K562 (cell line): ENCODE measurements around the gene TXNDC8. TPM values are rescaled to one million over a fixed set of nuclear protein-coding genes. Genes with fewer than 3 reads are reported as not detected.

ENCODE experiments used
- ADNP ChIP-seq: fragments of 200-800 bp; sonication (Bioruptor generic); IDR thresholded peaks from 2 replicates; pipeline ENCODE4 v1.6.1; 2016; ENCODE audit warnings: missing genetic modification characterization, missing compliant biosample characterization
- MEF2A ChIP-seq: IDR thresholded peaks from 2 replicates; pipeline ENCODE4 v1.6.1; 2011; ENCODE audit warnings: low read depth, mild to moderate bottlenecking, low read length, moderate library complexity; ENCODE audit not compliant: control insufficient read depth
- TAF15 ChIP-seq: fragments of 200-400 bp; formaldehyde crosslinking; IDR thresholded peaks from 2 replicates; pipeline ENCODE4 v1.6.1; 2017; ENCODE audit warnings: mild to moderate bottlenecking, low read depth, low read length, moderate library complexity
- ZNF232 ChIP-seq: sonication (generic); formaldehyde crosslinking; IDR thresholded peaks from 2 replicates; pipeline ENCODE4 v1.8.0; 2022; ENCODE audit warnings: mild to moderate bottlenecking, missing genetic modification reagents
- polyA plus RNA-seq, 8 experiments: library from polyadenylated mRNA; depleted of rRNA in 4 of 8; stranded (reverse) in 5 of 8; unstranded in 3 of 8; fragments of >200 nt; fragmentation: Nextera tagmentation in 2 of 8; fragmentation: Illumina TruSeq in 1 of 8; extraction: Ambion mirVana in 2 of 8; extraction: Trizol in 1 of 8; gene quantifications; 2 replicates each; pipeline versions ENCODE4 v1.2.1 to v1.2.3, GENCODE V29; 2011 to 2014; ENCODE audit warnings: inconsistent platforms in 1 of 8, missing spikeins in 1 of 8
- total RNA-seq, 7 experiments: library from RNA; depleted of rRNA in 6 of 7; stranded (reverse); fragments of >200 nt in 6 of 7; fragmentation: Illumina TruSeq in 2 of 7; extraction: Trizol in 2 of 7; gene quantifications; 2 replicates each; pipeline versions ENCODE4 v1.2.1 to v1.2.3, GENCODE V29; 2011 to 2021; ENCODE audit warnings: low replicate concordance in 1 of 7
- TF ChIP-seq, protein P1 (sequence below): fragments of 200-800 bp; sonication (Bioruptor generic); IDR thresholded peaks from 2 replicates; pipeline ENCODE4 v1.6.1; 2016; ENCODE audit warnings: missing genetic modification characterization, missing compliant biosample characterization
- TF ChIP-seq, protein P2 (sequence below), 2 experiments: fragments of 150-350 bp in 1 of 2; IDR thresholded peaks; 2 replicates each; pipeline ENCODE4 v1.6.1; 2012 to 2016; ENCODE audit warnings: low read depth in 2 of 2, low read length in 2 of 2, mild to moderate bottlenecking in 1 of 2, moderate library complexity in 1 of 2
- TF ChIP-seq, protein P3 (sequence below): fragments of 450-650 bp; formaldehyde crosslinking; IDR thresholded peaks from 2 replicates; pipeline ENCODE4 v1.4.0; 2020; ENCODE audit warnings: mild to moderate bottlenecking, mixed read lengths
- TF ChIP-seq, protein P4 (sequence below): fragments of 250-450 bp; sonication (Bioruptor Pico); IDR thresholded peaks from 2 replicates; pipeline ENCODE4 v1.4.0; 2020

Gene TXNDC8
- total and polyA plus RNA-seq, 9 of the 15 experiments (the other 6 are each of a cell fraction or from before 2014, with no cell fraction given) = not detected

DNA sequence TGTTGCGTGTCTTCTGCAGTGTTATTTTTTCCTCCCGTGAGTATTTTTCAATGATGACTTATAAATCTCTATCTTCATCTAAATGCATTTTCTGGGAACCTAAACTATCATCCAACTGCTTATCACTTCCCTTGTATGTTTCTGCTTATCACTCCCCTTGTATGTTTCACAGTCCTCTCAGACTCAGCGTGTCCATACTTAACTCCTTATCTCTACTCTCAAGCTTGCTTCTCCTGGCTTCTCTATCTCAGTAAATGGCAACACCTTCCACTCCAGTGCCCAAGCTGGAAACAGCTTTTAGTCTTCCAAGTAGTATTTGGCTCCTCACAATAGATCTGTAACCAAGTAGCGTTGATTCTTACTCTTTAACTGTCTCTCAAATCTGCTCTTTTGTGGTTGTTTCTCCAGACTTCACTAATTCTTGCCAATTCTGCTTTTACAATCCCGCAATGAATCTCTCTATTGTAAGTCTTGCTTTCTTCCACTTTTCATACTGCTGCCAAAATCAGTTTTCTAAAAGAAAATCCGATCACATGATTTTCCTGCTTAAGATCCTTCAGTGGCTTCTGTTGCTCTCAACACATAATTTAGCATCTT is 33.8 kb upstream of the TXNDC8 start (continued):
- TF ChIP-seq, protein P1, sequence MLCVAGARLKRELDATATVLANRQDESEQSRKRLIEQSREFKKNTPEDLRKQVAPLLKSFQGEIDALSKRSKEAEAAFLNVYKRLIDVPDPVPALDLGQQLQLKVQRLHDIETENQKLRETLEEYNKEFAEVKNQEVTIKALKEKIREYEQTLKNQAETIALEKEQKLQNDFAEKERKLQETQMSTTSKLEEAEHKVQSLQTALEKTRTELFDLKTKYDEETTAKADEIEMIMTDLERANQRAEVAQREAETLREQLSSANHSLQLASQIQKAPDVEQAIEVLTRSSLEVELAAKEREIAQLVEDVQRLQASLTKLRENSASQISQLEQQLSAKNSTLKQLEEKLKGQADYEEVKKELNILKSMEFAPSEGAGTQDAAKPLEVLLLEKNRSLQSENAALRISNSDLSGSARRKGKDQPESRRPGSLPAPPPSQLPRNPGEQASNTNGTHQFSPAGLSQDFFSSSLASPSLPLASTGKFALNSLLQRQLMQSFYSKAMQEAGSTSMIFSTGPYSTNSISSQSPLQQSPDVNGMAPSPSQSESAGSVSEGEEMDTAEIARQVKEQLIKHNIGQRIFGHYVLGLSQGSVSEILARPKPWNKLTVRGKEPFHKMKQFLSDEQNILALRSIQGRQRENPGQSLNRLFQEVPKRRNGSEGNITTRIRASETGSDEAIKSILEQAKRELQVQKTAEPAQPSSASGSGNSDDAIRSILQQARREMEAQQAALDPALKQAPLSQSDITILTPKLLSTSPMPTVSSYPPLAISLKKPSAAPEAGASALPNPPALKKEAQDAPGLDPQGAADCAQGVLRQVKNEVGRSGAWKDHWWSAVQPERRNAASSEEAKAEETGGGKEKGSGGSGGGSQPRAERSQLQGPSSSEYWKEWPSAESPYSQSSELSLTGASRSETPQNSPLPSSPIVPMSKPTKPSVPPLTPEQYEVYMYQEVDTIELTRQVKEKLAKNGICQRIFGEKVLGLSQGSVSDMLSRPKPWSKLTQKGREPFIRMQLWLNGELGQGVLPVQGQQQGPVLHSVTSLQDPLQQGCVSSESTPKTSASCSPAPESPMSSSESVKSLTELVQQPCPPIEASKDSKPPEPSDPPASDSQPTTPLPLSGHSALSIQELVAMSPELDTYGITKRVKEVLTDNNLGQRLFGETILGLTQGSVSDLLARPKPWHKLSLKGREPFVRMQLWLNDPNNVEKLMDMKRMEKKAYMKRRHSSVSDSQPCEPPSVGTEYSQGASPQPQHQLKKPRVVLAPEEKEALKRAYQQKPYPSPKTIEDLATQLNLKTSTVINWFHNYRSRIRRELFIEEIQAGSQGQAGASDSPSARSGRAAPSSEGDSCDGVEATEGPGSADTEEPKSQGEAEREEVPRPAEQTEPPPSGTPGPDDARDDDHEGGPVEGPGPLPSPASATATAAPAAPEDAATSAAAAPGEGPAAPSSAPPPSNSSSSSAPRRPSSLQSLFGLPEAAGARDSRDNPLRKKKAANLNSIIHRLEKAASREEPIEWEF (CRISPR knock-in tag) = 0 out of 2 replicates have a peak, but pooled peaks have one; percentile 69
- TF ChIP-seq TAF15 (no peak), MEF2A (peak; percentile 52; the same call in 1 of the 2 replicates), ZNF232 (CRISPR knock-in tag) (no peak), ADNP (tag) (0 out of 2 replicates have a peak, but pooled peaks have one; percentile 47)
- TF ChIP-seq, protein P2, sequence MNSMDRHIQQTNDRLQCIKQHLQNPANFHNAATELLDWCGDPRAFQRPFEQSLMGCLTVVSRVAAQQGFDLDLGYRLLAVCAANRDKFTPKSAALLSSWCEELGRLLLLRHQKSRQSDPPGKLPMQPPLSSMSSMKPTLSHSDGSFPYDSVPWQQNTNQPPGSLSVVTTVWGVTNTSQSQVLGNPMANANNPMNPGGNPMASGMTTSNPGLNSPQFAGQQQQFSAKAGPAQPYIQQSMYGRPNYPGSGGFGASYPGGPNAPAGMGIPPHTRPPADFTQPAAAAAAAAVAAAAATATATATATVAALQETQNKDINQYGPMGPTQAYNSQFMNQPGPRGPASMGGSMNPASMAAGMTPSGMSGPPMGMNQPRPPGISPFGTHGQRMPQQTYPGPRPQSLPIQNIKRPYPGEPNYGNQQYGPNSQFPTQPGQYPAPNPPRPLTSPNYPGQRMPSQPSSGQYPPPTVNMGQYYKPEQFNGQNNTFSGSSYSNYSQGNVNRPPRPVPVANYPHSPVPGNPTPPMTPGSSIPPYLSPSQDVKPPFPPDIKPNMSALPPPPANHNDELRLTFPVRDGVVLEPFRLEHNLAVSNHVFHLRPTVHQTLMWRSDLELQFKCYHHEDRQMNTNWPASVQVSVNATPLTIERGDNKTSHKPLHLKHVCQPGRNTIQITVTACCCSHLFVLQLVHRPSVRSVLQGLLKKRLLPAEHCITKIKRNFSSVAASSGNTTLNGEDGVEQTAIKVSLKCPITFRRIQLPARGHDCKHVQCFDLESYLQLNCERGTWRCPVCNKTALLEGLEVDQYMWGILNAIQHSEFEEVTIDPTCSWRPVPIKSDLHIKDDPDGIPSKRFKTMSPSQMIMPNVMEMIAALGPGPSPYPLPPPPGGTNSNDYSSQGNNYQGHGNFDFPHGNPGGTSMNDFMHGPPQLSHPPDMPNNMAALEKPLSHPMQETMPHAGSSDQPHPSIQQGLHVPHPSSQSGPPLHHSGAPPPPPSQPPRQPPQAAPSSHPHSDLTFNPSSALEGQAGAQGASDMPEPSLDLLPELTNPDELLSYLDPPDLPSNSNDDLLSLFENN (IDR thresholded peaks at IDR 0.05; ENCODE audit: low read depth in 2 of 2, low read length in 2 of 2) = peak in 1 of 2 experiments; percentile 97; a peak in 2 of 4 replicates
- TF ChIP-seq, protein P3, sequence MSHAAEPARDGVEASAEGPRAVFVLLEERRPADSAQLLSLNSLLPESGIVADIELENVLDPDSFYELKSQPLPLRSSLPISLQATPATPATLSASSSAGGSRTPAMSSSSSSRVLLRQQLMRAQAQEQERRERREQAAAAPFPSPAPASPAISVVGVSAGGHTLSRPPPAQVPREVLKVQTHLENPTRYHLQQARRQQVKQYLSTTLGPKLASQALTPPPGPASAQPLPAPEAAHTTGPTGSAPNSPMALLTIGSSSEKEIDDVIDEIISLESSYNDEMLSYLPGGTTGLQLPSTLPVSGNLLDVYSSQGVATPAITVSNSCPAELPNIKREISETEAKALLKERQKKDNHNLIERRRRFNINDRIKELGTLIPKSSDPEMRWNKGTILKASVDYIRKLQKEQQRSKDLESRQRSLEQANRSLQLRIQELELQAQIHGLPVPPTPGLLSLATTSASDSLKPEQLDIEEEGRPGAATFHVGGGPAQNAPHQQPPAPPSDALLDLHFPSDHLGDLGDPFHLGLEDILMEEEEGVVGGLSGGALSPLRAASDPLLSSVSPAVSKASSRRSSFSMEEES (CRISPR knock-in tag) = peak; percentile 64
- TF ChIP-seq, protein P4, sequence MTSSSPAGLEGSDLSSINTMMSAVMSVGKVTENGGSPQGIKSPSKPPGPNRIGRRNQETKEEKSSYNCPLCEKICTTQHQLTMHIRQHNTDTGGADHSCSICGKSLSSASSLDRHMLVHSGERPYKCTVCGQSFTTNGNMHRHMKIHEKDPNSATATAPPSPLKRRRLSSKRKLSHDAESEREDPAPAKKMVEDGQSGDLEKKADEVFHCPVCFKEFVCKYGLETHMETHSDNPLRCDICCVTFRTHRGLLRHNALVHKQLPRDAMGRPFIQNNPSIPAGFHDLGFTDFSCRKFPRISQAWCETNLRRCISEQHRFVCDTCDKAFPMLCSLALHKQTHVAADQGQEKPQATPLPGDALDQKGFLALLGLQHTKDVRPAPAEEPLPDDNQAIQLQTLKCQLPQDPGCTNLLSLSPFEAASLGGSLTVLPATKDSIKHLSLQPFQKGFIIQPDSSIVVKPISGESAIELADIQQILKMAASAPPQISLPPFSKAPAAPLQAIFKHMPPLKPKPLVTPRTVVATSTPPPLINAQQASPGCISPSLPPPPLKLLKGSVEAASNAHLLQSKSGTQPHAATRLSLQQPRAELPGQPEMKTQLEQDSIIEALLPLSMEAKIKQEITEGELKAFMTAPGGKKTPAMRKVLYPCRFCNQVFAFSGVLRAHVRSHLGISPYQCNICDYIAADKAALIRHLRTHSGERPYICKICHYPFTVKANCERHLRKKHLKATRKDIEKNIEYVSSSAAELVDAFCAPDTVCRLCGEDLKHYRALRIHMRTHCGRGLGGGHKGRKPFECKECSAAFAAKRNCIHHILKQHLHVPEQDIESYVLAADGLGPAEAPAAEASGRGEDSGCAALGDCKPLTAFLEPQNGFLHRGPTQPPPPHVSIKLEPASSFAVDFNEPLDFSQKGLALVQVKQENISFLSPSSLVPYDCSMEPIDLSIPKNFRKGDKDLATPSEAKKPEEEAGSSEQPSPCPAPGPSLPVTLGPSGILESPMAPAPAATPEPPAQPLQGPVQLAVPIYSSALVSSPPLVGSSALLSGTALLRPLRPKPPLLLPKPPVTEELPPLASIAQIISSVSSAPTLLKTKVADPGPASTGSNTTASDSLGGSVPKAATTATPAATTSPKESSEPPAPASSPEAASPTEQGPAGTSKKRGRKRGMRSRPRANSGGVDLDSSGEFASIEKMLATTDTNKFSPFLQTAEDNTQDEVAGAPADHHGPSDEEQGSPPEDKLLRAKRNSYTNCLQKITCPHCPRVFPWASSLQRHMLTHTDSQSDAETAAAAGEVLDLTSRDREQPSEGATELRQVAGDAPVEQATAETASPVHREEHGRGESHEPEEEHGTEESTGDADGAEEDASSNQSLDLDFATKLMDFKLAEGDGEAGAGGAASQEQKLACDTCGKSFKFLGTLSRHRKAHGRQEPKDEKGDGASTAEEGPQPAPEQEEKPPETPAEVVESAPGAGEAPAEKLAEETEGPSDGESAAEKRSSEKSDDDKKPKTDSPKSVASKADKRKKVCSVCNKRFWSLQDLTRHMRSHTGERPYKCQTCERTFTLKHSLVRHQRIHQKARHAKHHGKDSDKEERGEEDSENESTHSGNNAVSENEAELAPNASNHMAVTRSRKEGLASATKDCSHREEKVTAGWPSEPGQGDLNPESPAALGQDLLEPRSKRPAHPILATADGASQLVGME (CRISPR knock-in tag) = no peak
